IMR-90 (cell line): ENCODE results near the gene UPK3A. TPM values are rescaled to one million over a fixed set of nuclear protein-coding genes. Genes with fewer than 3 reads are reported as not detected.

Source experiments
- ATAC-seq: fragments of 200-7000 bp; cut with Tn5 transposase; 2 replicates; pipeline ENCODE4 v1.9.1; 2020; ENCODE audit warnings: low read depth, mild to moderate bottlenecking, moderate library complexity
- BruUV-seq: library from RNA; stranded (reverse); fragments of 400-500 nt; replicated peaks from 2 replicates; lab custom pipeline; 2021; lab: Mats Ljungman, UMichigan
- CTCF ChIA-PET: fragments of 300-600 bp; formaldehyde crosslinking; extraction: SDS; loops from one replicate; lab custom pipeline; 2021; ENCODE audit warnings: antibody characterized with exemption; lab: Yijun Ruan, JAX
- POLR2A ChIA-PET: fragments of 300-600 bp; sonication (Branson Sonifier 250); formaldehyde crosslinking; loops from one replicate; lab custom pipeline; 2022; ENCODE audit warnings: antibody characterized with exemption; ENCODE audit not compliant: unreplicated experiment; lab: Charles Lee
- DNase-seq: peaks from one replicate; pipeline ENCODE4 v3.0.0; 2013
- H2AFZ ChIP-seq: replicated peaks from 2 replicates; pipeline ENCODE3; 2013; ENCODE audit warnings: low read length, mild to moderate bottlenecking; ENCODE audit not compliant: poor library complexity
- H2AK5ac ChIP-seq: 2 replicates; pipeline ENCODE4 v1.6.1; 2013; ENCODE audit warnings: low read depth, low read length, inconsistent platforms
- H2AK9ac ChIP-seq: replicated peaks from 2 replicates; pipeline ENCODE3; 2013; ENCODE audit warnings: mild to moderate bottlenecking, low read depth, low read length, moderate library complexity; ENCODE audit not compliant: poor library complexity
- H2BK120ac ChIP-seq: 2 replicates; pipeline ENCODE4 v1.6.1; 2013; ENCODE audit warnings: low read depth, low read length, inconsistent platforms
- H2BK15ac ChIP-seq: 3 replicates; pipeline ENCODE4 v1.6.1; 2013; ENCODE audit warnings: low read depth, low read length, inconsistent platforms
- H2BK20ac ChIP-seq: 2 replicates; pipeline ENCODE4 v1.6.1; 2013; ENCODE audit warnings: low read depth, mild to moderate bottlenecking, inconsistent platforms, low read length, moderate library complexity
- H2BK5ac ChIP-seq: 2 replicates; pipeline ENCODE4 v1.6.1; 2013; ENCODE audit warnings: mild to moderate bottlenecking, low read depth, low read length, inconsistent platforms; ENCODE audit not compliant: poor library complexity, severe bottlenecking
- H3K14ac ChIP-seq: replicated peaks from 2 replicates; pipeline ENCODE4 v1.6.1; 2013; ENCODE audit warnings: low read depth, low read length, inconsistent platforms
- H3K18ac ChIP-seq: 2 replicates; pipeline ENCODE4 v1.6.1; 2013; ENCODE audit warnings: low read depth, low read length, control low read depth
- H3K23ac ChIP-seq: 2 replicates; pipeline ENCODE4 v1.6.1; 2013; ENCODE audit warnings: low read depth, low read length, inconsistent platforms
- H3K27ac ChIP-seq: 2 replicates; pipeline ENCODE4 v1.5.1; 2013; ENCODE audit warnings: mild to moderate bottlenecking, control low read depth, low read length; ENCODE audit not compliant: insufficient read depth
- H3K27me3 ChIP-seq: 2 replicates; pipeline ENCODE4 v1.6.1; 2013; ENCODE audit warnings: low read length; ENCODE audit not compliant: control insufficient read depth, insufficient read depth
- H3K36me3 ChIP-seq: 2 replicates; pipeline ENCODE4 v1.6.1; 2013; ENCODE audit warnings: low read length, mixed read lengths; ENCODE audit not compliant: control insufficient read depth, insufficient read depth
- H3K4ac ChIP-seq: 2 replicates; pipeline ENCODE4 v1.6.1; 2013; ENCODE audit warnings: low read depth, low read length, inconsistent platforms
- H3K4me1 ChIP-seq: 2 replicates; pipeline ENCODE4 v1.6.1; 2013; ENCODE audit warnings: low read length, mixed read lengths; ENCODE audit not compliant: control insufficient read depth, insufficient read depth
- H3K4me2 ChIP-seq: 2 replicates; pipeline ENCODE4 v1.6.1; 2013; ENCODE audit warnings: low read depth, mild to moderate bottlenecking, control low read depth, low read length, moderate library complexity
- H3K4me3 ChIP-seq: 2 replicates; pipeline ENCODE4 v1.5.1; 2013; ENCODE audit warnings: low read depth, mild to moderate bottlenecking, control low read depth, low read length, moderate library complexity; ENCODE audit not compliant: insufficient read depth
- H3K56ac ChIP-seq: 2 replicates; pipeline ENCODE4 v1.6.1; 2013; ENCODE audit warnings: low read length, inconsistent platforms; ENCODE audit not compliant: insufficient read depth; ENCODE audit errors: extremely low read depth
- H3K79me1 ChIP-seq, 2 experiments: 2 replicates each; pipeline ENCODE4 v1.6.1; 2013; ENCODE audit warnings: low read length in 2 of 2, inconsistent platforms in 1 of 2, low read depth in 1 of 2
- H3K9ac ChIP-seq: 2 replicates; pipeline ENCODE4 v1.6.1; 2013; ENCODE audit warnings: low read depth, low read length, control low read depth
- H3K9me1 ChIP-seq: 2 replicates; pipeline ENCODE4 v1.6.1; 2013; ENCODE audit warnings: low read length, inconsistent platforms; ENCODE audit not compliant: insufficient read depth
- H3K9me3 ChIP-seq: 2 replicates; pipeline ENCODE4 v1.6.1; 2013; ENCODE audit warnings: low read length; ENCODE audit not compliant: control insufficient read depth, insufficient read depth
- H4K20me1 ChIP-seq: 2 replicates; pipeline ENCODE4 v1.6.1; 2013; ENCODE audit warnings: low read length, inconsistent platforms; ENCODE audit not compliant: insufficient read depth
- H4K5ac ChIP-seq: 2 replicates; pipeline ENCODE4 v1.6.1; 2013; ENCODE audit warnings: mild to moderate bottlenecking, low read depth, low read length, control low read depth
- H4K8ac ChIP-seq, 2 experiments: 2 replicates each; pipeline ENCODE4 v1.6.1; 2013; ENCODE audit warnings: low read depth in 2 of 2, low read length in 2 of 2, control low read depth in 1 of 2, inconsistent platforms in 1 of 2
- H4K91ac ChIP-seq: 2 replicates; pipeline ENCODE4 v1.6.1; 2013; ENCODE audit warnings: low read depth, low read length, inconsistent platforms; ENCODE audit not compliant: insufficient read depth
- CEBPB ChIP-seq: IDR thresholded peaks from 2 replicates; pipeline ENCODE4 v1.6.1; 2012; ENCODE audit warnings: low read depth, low read length, improper control_type of control experiment
- CHD1 ChIP-seq: IDR thresholded peaks from 2 replicates; pipeline ENCODE4 v1.6.1; 2012; ENCODE audit warnings: low read depth, low read length, improper control_type of control experiment
- MAZ ChIP-seq: IDR thresholded peaks from 2 replicates; pipeline ENCODE4 v1.6.1; 2012; ENCODE audit warnings: low read depth, mild to moderate bottlenecking, low read length, improper control_type of control experiment, moderate library complexity, borderline replicate concordance
- RCOR1 ChIP-seq: IDR thresholded peaks from 2 replicates; pipeline ENCODE4 v1.6.1; 2012; ENCODE audit warnings: mild to moderate bottlenecking, low read length, improper control_type of control experiment; ENCODE audit not compliant: insufficient replicate concordance
- WGBS, 2 experiments: methylation state at CpG; one replicate each; pipeline versions ENCODE4 v1.1.5 to v1.1.7; 2013; ENCODE audit warnings: missing lambda C conversion rate in 2 of 2; ENCODE audit not compliant: insufficient read length in 1 of 2; ENCODE audit errors: extremely low coverage in 2 of 2; 5-methylcytosine and 5-hydroxymethylcytosine counted together
- dilution Hi-C: fragments of 300-500 bp; cut with HindIII; formaldehyde crosslinking; loops from one replicate; pipeline ENCODE4 v1.14.3; 2018; ENCODE audit warnings: low sequenced_read_pairs; ENCODE audit not compliant: unreplicated experiment
- in situ Hi-C: fragments of 300-500 bp; cut with MboI; formaldehyde crosslinking; loops from 3 replicates; pipeline ENCODE4 v1.14.3; 2019; ENCODE audit warnings: low sequenced_read_pairs, inconsistent platforms, mixed read lengths
- intact Hi-C: fragments of 100-400 bp; cut with micrococcal nuclease; formaldehyde crosslinking; loops from 2 replicates; pipeline ENCODE4 v1.10.0; 2022
- polyA plus RNA-seq, 3 experiments: library from polyadenylated mRNA; depleted of rRNA; stranded (reverse); fragments of >200 nt; gene quantifications; 2 replicates each; pipeline ENCODE4 v1.2.3, GENCODE V29; 2012; ENCODE audit warnings: low replicate concordance in 1 of 3
- total RNA-seq: library from RNA; depleted of rRNA; stranded (reverse); fragments of >200 nt; gene quantifications from 2 replicates; pipeline ENCODE4 v1.2.3, GENCODE V29; 2012
- TF ChIP-seq, protein P1 (sequence below): fragments of 150-350 bp; IDR thresholded peaks from 2 replicates; pipeline ENCODE4 v1.6.1; 2017; ENCODE audit warnings: mild to moderate bottlenecking, antibody characterized with exemption, low read length, low read depth
- TF ChIP-seq, protein P2 (sequence below): conservative IDR thresholded peaks from 2 replicates; pipeline ENCODE4 v1.5.1; 2012; ENCODE audit warnings: mild to moderate bottlenecking, low read depth, low read length, improper control_type of control experiment
- TF ChIP-seq, protein P3 (sequence below): fragments of 150-350 bp; IDR thresholded peaks from 2 replicates; pipeline ENCODE4 v1.6.1; 2016; ENCODE audit warnings: low read depth, mild to moderate bottlenecking, low read length, moderate library complexity, borderline replicate concordance

UPK3A gene
- total and polyA plus RNA-seq, 2 of the 4 experiments (the other 2 are of a cell fraction): not detected

DNA sequence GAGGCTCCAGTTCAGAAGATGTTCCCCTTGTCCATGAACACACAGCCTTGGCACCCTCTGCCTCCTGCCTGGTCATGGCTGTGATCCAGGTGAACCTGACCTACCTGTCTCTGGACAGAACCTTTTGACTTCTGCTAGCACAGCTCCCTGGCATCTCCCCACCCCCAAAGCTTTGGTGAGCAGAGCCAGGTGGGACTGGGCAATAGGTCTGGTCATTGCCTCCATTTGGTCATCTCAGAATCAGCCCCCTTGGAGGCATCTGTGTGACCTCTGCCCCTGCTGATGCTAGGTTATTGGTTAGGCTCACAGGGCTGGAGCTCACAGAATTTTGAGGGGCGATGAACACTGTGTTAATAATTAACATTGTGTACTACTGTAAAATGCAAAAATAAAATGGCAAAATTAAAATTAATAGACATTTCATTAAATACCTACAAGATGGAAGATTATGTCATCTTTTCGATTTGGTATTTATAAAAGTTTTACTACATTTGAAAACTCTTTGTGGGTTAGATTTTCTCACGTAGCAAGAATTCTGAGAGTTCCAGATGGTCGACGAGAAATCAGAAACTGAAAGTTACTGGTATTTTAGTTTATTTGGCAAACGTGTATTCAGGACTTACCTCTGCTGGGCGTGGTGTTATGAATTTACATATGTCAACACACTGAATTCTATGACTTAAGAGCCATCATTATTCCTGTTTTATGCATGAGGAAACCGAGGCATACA is 35.8 kb upstream of the UPK3A start:
- no peaks in the 10 kb centered on the region for H3K36me3 ChIP-seq
- in situ Hi-C loops: no loop called here
- peak overlapping the region; percentile 0 for H3K4ac ChIP-seq
- H3K9me1 ChIP-seq: no peaks in the 10 kb centered on the region; the same call in 1 of the 2 replicates
- 100% methylated on average over 1 of the region's 8 CpGs; no CpG with 5 or more reads in 1 of the 2 experiments for WGBS, 2 experiments
- no peak overlapping the region for H3K4me3 ChIP-seq
- H3K4me1 ChIP-seq: peaks cover 9% of the 10 kb centered on the region; the same call in 1 of the 2 replicates
- no peak overlapping the region for H2AK9ac ChIP-seq
- BruUV-seq: no TSS peak
- H2BK5ac ChIP-seq: no peak overlapping the region
- H4K91ac ChIP-seq: no peak overlapping the region
- H4K20me1 ChIP-seq: no peaks in the 10 kb centered on the region
- ChIA-PET CTCF (no interaction called here), POLR2A (no interaction called here)
- ATAC-seq: no peak
- dilution Hi-C loops: no loop called here
- H2AK5ac ChIP-seq: peak overlapping the region; percentile 69; the same call in 1 of the 2 replicates
- H3K79me1 ChIP-seq: no peaks in the 10 kb centered on the region
- intact Hi-C loops: no loop called here
- no peak overlapping the region for H3K56ac ChIP-seq
- no peak overlapping the region for H3K23ac ChIP-seq
- H3K9me3 ChIP-seq: no peaks in the 10 kb centered on the region
- H3K4me2 ChIP-seq: no peak overlapping the region
- H4K8ac ChIP-seq: no peak overlapping the region
- H3K14ac ChIP-seq: no peak overlapping the region
- H2BK120ac ChIP-seq: no peak overlapping the region
- H2BK15ac ChIP-seq: no peak overlapping the region
- H4K5ac ChIP-seq: no peak overlapping the region
- no peak overlapping the region for H2BK20ac ChIP-seq
- H3K9ac ChIP-seq: no peak overlapping the region
- H3K27me3 ChIP-seq: no peaks in the 10 kb centered on the region
- no peak overlapping the region for H2AFZ ChIP-seq
- DNase-seq: no peak
- H3K27ac ChIP-seq: no peak overlapping the region
- no peak for TF ChIP-seq CEBPB
- TF ChIP-seq MAZ: no peak
- TF ChIP-seq, protein P1, sequence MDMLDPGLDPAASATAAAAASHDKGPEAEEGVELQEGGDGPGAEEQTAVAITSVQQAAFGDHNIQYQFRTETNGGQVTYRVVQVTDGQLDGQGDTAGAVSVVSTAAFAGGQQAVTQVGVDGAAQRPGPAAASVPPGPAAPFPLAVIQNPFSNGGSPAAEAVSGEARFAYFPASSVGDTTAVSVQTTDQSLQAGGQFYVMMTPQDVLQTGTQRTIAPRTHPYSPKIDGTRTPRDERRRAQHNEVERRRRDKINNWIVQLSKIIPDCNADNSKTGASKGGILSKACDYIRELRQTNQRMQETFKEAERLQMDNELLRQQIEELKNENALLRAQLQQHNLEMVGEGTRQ: no peak
- no peak for TF ChIP-seq RCOR1
- TF ChIP-seq, protein P2, sequence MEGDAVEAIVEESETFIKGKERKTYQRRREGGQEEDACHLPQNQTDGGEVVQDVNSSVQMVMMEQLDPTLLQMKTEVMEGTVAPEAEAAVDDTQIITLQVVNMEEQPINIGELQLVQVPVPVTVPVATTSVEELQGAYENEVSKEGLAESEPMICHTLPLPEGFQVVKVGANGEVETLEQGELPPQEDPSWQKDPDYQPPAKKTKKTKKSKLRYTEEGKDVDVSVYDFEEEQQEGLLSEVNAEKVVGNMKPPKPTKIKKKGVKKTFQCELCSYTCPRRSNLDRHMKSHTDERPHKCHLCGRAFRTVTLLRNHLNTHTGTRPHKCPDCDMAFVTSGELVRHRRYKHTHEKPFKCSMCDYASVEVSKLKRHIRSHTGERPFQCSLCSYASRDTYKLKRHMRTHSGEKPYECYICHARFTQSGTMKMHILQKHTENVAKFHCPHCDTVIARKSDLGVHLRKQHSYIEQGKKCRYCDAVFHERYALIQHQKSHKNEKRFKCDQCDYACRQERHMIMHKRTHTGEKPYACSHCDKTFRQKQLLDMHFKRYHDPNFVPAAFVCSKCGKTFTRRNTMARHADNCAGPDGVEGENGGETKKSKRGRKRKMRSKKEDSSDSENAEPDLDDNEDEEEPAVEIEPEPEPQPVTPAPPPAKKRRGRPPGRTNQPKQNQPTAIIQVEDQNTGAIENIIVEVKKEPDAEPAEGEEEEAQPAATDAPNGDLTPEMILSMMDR: no peak
- TF ChIP-seq, protein P3, sequence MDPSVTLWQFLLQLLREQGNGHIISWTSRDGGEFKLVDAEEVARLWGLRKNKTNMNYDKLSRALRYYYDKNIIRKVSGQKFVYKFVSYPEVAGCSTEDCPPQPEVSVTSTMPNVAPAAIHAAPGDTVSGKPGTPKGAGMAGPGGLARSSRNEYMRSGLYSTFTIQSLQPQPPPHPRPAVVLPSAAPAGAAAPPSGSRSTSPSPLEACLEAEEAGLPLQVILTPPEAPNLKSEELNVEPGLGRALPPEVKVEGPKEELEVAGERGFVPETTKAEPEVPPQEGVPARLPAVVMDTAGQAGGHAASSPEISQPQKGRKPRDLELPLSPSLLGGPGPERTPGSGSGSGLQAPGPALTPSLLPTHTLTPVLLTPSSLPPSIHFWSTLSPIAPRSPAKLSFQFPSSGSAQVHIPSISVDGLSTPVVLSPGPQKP: no peak
- no peak for TF ChIP-seq CHD1
- H3K18ac ChIP-seq: no peak overlapping the region
